Retina (tissue), 1 donor: Measurements from ENCODE around the gene TSR1.

Experiments
- DNase-seq: peaks from one replicate; pipeline ENCODE4 v3.0.0-alpha.2; 2016

Gene TSR1

DNA sequence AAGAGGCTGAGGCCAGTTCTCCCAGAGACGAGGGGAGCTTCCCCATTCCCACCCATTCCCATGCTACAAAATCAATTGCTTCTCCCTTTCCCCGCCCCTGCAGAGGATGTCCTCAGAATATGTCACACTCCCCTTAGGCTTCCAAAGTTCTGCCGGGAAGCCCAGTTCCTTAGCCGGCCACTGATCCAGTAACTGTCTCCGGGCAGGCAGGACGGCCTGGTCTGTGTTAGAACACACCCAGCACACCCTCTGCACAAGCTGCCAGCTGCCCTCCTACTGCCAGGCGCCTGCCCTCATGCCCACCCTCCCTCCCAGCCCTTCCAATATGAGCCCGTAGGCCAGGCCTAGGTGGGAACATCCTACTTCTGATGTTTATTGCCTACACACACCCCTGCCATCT, 32.1 kb upstream of the TSR1 start:
- no peak for DNase-seq

GRCh38 chr17:2366747-2367494, 30.7 kb upstream of the TSR1 start:
- no peak for DNase-seq

DNA sequence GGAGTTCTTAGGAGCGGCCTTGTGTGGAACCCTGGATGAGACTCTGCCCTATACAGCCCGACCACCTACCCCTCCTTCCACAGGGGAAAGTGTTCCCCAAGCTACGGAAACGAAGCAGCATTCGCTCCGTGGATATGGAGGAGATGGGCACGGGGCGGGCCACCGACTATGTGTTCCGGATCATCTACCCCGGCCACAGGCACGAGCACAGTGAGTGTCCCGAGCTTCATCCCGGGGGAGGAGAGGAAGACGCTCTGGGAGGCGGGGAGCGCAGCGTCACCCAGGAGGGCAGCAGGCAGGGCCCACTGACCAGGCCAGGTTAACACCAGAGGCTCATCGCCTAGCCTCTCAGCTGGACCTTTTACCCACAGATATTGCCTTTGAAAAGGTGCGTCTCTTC, 28.9 kb upstream of the TSR1 start:
- DNase-seq, result no peak

DNA sequence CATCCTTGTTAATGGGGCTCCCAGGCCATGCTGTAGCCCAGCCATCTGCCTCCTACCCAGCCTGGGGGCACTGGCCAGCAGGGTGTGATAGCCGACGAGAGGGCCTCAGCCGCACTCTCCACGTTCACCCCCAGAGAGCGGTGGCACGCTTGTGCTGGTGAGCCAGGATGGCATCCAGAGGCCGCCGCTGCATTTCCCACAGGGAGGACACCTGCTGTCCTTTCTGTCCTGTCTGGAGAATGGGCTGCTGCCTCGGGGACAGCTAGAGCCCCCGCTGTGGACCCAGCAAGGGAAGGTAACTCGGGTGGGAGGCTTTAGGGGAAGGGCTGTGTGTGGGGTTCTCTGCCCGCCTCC, 28.5 kb upstream of the TSR1 start:
- DNase-seq, result no peak

DNA sequence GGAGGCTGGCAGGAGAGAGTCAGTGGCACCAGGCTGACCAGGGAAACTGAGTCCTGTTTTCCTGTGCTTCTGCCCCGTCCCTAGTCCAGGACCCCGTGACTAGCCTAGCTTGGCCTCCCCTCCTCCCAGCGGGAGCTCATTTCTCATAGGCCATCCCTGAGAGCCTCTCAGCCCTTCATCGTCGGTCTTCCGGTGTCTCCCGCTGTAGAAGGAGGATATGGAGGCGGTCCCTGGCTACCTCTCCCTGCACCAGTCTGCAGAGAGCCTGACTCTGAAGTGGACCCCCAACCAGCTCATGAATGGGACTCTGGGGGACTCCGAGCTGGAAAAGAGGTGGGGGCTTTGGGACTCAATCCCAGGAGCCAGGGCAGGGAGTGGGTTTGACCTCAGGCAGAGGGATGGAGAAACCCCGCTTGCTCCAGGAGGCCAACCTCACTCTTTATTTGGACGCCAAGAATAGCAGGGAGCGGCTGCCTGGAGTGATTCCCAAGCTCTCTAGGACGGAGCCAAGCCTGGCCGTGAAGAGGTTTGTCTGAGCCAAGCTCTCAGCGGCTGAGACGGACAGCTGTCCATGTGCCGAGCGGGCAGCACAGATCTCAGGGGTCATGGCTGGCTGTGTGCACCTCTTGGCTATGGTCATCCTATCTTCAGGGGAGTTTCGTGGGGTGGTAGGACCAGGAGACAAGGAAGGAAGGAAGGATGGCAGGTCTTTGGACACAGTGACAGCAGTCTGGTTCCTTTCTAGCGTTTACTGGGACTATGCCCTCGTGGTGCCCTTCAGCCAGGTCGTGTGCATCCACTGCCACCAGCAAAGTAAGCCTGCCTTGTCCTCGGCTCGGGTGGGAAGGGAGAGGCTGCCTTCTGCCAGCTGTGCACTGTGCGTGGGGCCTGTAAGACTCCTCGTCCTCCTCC, 27.9 kb upstream of the TSR1 start:
- DNase-seq, result no peak

DNA sequence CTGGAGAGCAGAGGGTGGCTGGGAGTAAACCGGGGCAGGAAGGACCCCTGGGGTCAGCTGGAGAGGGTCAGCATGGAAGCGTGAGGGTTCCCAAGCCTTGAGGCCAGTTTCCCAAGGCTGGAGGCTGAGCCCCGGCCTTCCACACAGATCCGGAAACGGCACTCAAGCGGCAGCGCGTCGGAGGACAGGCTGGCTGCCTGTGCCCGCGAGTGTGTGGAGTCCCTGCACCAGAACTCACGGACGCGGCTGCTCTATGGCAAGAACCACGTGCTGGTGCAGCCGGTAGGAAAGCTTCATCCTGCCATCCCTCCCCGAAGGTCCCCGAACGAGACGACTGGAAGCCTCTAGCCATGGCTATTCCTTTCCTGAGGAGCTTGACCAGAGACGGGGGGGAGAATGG, 27.1 kb upstream of the TSR1 start:
- no peak for DNase-seq

DNA sequence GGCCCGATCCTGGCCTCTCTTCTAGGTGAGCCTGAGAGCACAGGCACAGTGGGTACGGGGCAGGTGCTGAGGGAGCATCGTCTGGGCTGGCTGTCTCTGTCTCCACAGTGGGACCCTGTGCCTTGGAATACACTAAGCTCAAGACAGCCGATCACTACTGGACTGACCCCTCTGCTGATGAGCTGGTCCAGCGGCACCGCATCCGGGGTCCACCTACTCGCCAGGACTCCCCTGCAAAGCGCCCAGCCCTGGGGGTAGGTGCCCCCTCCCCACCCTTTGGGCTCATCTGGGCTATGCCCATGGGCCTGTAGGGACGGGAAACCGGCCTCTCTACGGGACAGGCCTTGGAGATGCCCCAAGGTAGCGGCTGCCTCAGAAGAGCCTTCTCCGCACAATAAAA, 26.6 kb upstream of the TSR1 start:
- DNase-seq, result no peak

- no peak for DNase-seq
Measured at GRCh38 chr17:2362416-2362815, 26.2 kb upstream of the TSR1 start.

- no peak for DNase-seq
Measured at GRCh38 chr17:2362016-2362415, 25.8 kb upstream of the TSR1 start.

DNA sequence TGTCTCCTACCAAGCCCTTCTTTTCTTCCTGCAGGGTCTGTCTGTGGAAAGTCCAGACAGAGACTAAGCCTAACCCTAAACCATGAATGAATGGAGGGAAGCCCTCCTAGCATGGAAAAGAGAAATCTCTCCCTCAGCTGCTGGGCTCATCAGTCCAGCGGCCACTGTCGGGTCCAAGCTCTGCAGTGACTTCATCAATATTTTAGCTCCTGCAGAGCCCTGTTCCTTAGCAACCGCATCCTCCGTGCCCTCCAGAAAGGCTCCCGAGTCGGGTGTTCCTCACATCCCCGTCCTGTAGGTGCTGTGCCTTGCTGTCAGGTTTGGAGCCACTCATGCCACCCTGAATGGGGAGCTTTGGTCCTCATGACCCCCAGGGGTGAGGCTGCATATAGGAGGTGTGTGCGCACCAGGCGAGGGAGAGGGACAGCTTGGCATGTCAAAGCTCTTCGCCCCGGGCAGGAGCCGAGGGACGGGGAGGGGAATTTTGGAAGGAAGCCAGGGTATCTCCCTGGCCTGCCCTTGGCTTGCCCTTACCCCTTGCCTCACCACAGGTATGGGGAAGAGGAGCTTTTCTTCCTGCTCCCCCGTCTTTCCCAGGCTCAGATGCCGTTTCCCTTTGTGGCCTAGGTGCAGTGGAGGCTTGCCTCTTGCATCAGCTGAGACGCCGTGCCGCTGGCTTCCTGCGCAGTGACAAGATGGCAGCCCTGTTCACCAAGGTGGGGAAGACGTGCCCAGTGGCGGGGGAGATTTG, 24.9 kb upstream of the TSR1 start:
- peak; percentile 54 for DNase-seq

DNA sequence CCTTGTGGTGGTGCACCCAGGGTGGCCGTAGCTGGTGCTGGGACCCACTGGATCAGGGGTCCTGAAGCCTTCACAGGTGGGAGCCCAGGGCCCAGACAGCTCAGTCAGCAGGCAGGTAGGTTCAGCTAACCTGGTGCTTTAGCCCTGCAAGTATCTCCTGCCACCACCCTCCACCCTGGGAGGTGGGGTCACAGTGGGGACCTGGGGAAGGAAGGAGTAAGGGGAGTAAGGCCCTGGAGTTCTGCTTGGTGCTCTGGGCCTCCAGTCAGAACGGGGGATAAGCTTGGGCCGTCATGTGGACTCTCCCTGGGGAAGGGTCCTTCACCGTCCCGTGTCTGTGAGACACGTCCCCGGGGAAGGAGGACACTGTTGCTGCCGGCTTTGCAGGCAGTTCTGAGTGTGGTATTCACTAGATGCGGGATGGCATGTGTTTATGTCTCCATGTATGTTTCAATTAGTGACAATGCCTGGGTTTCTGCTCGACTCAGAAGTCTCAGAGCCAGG, 21.7 kb upstream of the TSR1 start:
- no peak for DNase-seq

- DNase-seq, result no peak
Measured at GRCh38 chr17:2357237-2357636, 21.0 kb upstream of the TSR1 start.

DNA sequence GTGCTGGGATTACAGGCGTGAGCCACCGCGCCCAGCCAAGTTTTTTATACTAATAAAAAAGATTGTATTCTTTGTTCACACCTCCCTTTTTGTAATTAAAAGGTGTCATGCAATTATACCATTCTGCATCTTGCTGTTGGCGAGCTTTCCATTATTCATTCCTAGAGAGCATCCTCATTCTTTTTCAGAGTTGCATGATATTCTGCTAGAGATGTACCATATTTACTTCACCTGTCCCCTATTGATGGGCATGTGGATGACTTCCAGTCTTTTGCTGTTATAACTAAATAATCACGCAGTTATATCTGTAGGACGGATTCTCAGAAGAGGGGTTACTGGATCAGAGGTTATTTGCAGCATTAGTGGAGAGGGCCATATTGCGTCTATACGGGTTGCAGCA, 18.1 kb upstream of the TSR1 start:
- DNase-seq, result no peak

DNA sequence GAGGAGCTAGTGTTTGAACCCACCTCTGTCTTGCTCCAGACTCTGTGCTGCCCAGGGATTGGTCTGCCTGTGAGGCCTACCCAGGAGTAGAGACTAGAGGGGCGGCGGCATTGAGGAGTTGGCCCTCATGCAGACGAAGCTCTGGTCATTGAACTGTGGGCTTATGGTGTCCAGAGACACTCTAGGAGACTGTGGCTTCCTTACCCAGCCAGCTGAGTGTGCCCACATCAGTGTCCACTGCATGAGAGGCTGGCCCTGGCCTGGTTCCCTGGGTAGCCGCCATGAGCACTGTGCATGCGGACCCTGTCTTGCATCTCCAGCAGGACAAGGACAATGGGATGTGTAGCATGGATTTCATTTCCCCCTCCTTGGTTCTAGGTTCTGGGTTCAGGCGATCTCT, 15.0 kb upstream of the TSR1 start:
- DNase-seq, result no peak

- DNase-seq, result peak; percentile 76
Measured at GRCh38 chr17:2347805-2348685, 11.8 kb upstream of the TSR1 start.

- no peak for DNase-seq
Measured at GRCh38 chr17:2346475-2346874, 10.2 kb upstream of the TSR1 start.

DNA sequence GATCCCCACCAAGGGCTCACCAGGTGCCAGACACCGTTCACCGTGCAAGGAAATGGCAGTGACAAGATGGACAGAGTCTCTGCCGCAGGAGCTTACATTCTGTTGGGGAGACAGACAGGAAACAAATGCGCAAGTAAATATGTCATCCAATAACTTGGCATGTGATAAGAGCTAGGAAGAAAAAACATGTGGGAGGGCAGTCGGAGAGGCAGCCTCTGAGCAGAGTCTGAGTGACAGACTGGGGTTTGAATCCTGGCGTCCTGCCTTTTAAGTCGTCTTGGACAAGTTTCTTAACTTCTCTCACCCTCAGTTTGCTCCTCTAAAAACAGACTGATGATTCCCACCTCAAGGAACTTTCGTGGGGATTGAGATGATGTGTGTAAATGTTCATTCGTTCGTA, 8.3 kb upstream of the TSR1 start:
- no peak for DNase-seq

GRCh38 chr17:2343421-2343820, 7.2 kb upstream of the TSR1 start:
- DNase-seq, result no peak

DNA sequence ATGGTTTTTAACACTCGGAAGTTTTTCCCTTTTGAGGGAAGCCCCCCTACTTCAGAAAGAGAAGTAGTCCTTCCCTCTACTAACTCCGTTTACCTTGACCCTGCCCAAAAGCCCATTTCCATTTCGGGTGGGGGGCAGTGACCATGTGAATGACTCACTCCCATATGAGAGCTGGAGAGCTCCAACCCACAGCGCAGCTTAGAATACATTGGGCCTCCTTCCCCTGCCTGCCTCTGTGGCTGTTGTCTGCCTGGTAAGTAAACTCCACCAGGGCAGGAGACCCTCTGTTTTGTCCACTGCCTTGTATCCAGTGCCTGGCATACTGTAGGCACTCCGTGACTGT, 2.0 kb upstream of the TSR1 start:
- no peak for DNase-seq

DNA sequence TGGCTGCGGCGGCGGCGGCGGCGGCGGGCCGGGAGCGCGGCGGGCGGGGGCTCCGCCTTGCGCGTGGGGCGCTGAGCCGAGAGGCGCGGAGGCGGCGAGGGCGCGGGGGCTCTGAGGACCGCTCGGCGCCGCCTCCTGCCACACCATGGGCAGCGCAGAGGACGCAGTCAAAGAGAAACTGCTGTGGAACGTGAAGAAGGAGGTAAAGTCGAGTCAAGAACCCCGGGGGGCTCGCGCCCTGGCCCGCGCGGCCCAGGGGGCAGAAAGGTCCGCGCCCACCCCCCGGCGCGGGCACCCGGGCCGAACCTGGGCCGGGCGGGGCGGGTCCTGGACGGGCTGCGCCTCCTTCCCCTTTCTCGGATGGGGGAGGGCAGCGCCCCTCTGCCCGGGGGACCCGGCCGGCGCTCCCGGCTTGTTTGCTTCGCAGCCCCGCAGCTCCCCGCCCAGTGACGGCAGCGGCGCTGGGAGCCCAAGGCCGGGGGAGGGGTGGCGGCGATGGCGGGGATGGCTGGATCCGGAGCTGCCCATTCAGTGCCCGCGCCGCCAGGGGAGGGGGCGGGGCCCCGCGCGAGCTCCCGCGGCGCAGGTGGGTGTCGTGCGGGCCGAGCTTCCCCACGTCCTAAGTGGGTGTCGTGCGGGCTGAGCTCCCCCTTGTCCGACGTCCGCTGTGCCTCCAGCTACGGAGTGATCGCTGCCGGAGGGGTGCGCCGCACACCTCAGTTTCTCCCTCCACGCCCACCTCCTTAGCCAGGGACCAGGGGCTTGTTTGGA, 1.5 kb upstream of the TSR1 start:
- DNase-seq, result peak; percentile 61

- peak; percentile 84 for DNase-seq
Measured at GRCh38 chr17:2336852-2337543, 741 bp upstream of the TSR1 start, which contains the start of gene SGSM2. Gene SGSM2 (plus strand): TSS chr17:2337501. CDS start chr17:2337689, 188 bp downstream.
